ENCODE measurements around the gene AKAP4. TPM values are rescaled to one million over a fixed set of nuclear protein-coding genes. Genes with fewer than 3 reads are reported as not detected.
A peak's percentile ranks its signal among the peaks of the same experiment; 100 is the strongest.

AKAP4 gene
- total RNA-seq = not detected

GRCh38 chrX:50200907-50201306, at the start of gene AKAP4:
Gene AKAP4, minus strand, starts transcription at chrX:50201007. Its CDS starts 118 bp downstream, at chrX:50200889.
- no peaks in the 10 kb centered on the region for H3K36me3 Mint-ChIP-seq
- no peak within 1 kb of the TSS for H3K4me3 Mint-ChIP-seq
- H3K4me1 Mint-ChIP-seq = peaks cover 7% of the 10 kb centered on the region
- H3K27me3 Mint-ChIP-seq = no peaks in the 10 kb centered on the region
- no peak for DNase-seq
- H3K27ac Mint-ChIP-seq = no peak within 1 kb of the TSS
- H3K9me3 Mint-ChIP-seq = no peaks in the 10 kb centered on the region

DNA sequence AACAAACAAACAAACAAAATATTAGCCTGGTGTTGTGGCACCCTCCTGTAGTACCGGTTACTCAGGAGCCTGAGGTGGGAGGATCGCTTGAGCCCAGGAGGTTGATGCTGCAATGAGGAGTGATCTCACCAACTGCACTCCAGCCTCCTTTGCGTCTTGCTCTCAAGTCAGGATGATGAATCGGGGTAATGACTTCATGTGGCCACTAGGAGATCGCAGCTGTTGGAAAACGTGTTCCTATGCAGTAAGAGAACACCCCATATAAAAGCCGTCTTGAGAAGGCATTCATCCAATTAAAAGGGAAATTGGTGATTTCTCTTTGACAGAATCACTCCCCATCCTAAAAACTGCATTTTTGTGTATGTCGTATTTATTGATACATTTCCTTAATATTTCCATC, 10.7 kb upstream of the AKAP4 start:
- Mint-ChIP-seq H3K4me1 (no peaks in the 10 kb centered on the region), H3K4me3 (no peak overlapping the region), H3K36me3 (no peaks in the 10 kb centered on the region), H3K27ac (no peak overlapping the region), H3K9me3 (no peaks in the 10 kb centered on the region), H3K27me3 (no peaks in the 10 kb centered on the region)
- DNase-seq = no peak

DNA sequence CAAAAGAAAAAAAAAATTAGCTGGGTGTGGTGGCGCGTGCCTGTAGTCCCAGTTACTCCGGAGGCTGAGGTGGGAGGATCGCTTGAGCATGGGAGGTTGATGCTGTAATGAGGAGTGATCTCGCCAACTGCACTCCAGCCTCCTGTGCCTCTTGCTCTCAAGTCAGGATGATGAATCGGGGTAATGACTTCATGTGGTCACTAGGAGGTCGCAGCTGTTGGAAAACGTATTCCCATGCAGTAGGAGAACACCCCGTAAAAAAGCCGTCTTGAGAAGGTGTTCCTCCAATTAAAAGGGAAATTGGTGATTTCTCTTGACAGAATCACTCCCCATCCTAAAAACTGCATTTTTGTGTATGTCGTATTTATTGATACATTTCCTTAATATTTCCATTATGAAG, 5.9 kb upstream of the AKAP4 start:
- Mint-ChIP-seq H3K27ac (no peak overlapping the region), H3K36me3 (no peaks in the 10 kb centered on the region), H3K9me3 (no peaks in the 10 kb centered on the region), H3K4me3 (no peak overlapping the region), H3K4me1 (peaks cover 7% of the 10 kb centered on the region), H3K27me3 (no peaks in the 10 kb centered on the region)
- DNase-seq = no peak

DNA sequence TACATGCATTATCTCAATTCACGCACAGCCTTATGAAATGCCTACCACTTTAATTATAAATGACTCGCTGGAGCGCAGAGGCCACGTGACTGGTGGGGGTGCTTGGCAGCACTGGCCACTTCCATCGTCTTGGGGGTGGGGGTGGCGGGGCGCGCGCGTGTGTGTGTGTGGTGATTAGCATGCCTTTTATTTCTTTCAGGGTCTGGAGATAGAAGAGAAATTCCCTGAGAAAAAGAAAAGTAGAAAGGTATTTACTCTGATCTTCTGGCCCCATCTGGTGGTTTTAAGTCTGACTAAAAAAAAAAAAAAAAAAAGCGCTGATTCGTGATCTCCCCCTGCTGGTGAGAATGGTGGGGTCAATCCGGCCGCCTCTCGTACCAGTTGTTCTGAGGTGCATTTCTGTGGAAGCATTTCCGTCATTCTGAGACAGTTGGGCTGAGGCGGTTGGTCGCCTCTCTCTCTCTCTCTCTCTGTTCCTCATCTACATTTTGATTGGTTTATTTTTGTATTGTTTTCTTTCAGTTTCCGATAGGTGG, 3.6 kb upstream of the AKAP4 start, which contains the start of gene CCNB3:
Gene CCNB3 (plus strand): TSS at position 402 of the 536 bp plus-strand sequence. CDS start 80,399 bp downstream, outside the sequence.
- Mint-ChIP-seq H3K27ac (peak within 1 kb of the TSS; percentile 95), H3K9me3 (no peaks in the 10 kb centered on the region), H3K4me1 (peaks cover 7% of the 10 kb centered on the region), H3K4me3 (peak within 1 kb of the TSS; percentile 80), H3K27me3 (no peaks in the 10 kb centered on the region), H3K36me3 (no peaks in the 10 kb centered on the region)
- peak; percentile 61 for DNase-seq

DNA sequence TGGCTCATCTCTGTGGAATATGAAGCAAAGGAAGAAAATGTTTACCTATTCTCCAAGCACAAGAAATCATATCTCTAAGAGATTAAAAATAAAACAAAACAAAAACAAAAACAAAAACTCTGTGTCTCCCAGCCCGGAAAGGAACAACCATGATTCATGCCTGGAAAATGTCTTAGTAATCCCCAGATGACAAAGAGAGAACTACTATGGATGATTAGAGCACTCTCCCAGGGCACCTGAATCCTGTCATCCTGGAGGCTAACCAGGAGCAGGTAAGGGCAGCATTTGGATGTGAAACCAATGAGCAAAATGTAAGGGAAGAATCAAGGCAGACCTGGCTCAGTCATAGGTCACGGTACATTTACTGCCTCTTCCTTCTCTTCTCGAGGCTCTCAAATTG, 1.7 kb upstream of the AKAP4 start:
- Mint-ChIP-seq H3K4me1 (peaks cover 7% of the 10 kb centered on the region), H3K36me3 (no peaks in the 10 kb centered on the region), H3K27me3 (no peaks in the 10 kb centered on the region), H3K27ac (no peak overlapping the region), H3K4me3 (no peak overlapping the region), H3K9me3 (no peaks in the 10 kb centered on the region)
- no peak for DNase-seq

DNA sequence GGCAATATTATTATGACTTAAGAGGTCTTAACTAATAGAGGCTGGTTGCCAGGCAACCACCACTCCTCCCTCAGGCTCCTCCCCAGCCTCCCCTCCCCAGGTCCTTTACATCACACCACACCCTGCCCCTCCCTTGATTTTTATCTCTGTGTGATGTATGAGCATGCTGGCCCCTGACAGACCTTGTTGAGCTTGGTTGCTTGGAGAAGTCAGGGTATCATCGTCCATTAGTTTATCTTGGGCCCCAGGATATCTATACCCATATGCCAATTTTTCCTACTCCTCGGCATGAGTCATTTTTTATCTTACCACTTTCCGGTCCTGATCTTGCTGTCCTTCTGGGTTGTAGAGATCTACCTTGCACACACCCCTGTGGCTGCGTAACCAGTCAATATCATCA, 2.5 kb downstream of the AKAP4 start:
- Mint-ChIP-seq H3K36me3 (no peaks in the 10 kb centered on the region), H3K4me1 (peaks cover under 1% of the 10 kb centered on the region), H3K9me3 (no peaks in the 10 kb centered on the region), H3K27ac (no peak overlapping the region), H3K4me3 (no peak overlapping the region), H3K27me3 (no peaks in the 10 kb centered on the region)
- DNase-seq = no peak

- no peak for DNase-seq
- no peak overlapping the region for H3K27ac Mint-ChIP-seq
These were observed 11.8 kb downstream of the AKAP4 start for GRCh38 chrX:50188859-50189600.

GRCh38 chrX:50183891-50184290, 16.9 kb downstream of the AKAP4 start:
- Mint-ChIP-seq H3K36me3 (no peaks in the 10 kb centered on the region), H3K27ac (no peak overlapping the region), H3K9me3 (no peaks in the 10 kb centered on the region), H3K27me3 (no peaks in the 10 kb centered on the region), H3K4me1 (no peaks in the 10 kb centered on the region), H3K4me3 (no peak overlapping the region)
- no peak for DNase-seq

More at GRCh38 chrX:50188859-50189600, 11.8 kb downstream of the AKAP4 start:
- no peak overlapping the region for H3K4me3 Mint-ChIP-seq
- H3K27me3 Mint-ChIP-seq = peaks cover 5% of the 10 kb centered on the region
- H3K36me3 Mint-ChIP-seq = no peaks in the 10 kb centered on the region
- no peaks in the 10 kb centered on the region for H3K4me1 Mint-ChIP-seq
- H3K9me3 Mint-ChIP-seq = no peaks in the 10 kb centered on the region

GRCh38 chrX:50180073-50180940, 20.5 kb downstream of the AKAP4 start:
- Mint-ChIP-seq H3K4me1 (no peaks in the 10 kb centered on the region), H3K36me3 (no peaks in the 10 kb centered on the region), H3K27ac (no peak overlapping the region), H3K4me3 (no peak overlapping the region), H3K27me3 (no peaks in the 10 kb centered on the region), H3K9me3 (no peaks in the 10 kb centered on the region)
- DNase-seq = no peak

DNA sequence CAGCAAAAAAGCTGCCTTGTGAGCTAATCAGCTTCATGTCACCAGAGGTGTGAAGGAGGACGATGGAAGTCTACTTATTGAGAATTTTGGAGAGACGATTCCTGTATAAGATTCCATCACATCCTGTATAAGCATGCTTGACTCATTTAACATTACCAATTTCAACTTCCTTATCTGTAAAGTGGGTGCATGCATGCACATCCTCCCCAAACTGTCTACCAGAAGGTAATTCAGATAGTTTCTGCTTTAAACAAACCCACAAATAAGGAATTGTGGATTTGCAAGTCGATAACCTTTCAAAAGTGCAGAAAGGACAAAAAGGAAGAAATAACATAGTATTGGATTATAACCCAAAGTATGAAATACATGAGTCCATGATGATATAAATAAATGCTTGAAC, 31.1 kb downstream of the AKAP4 start:
- H3K4me1 Mint-ChIP-seq = peaks cover 8% of the 10 kb centered on the region
- H3K4me3 Mint-ChIP-seq = no peak overlapping the region
- DNase-seq = no peak
- H3K27me3 Mint-ChIP-seq = no peaks in the 10 kb centered on the region
- no peaks in the 10 kb centered on the region for H3K9me3 Mint-ChIP-seq
- no peaks in the 10 kb centered on the region for H3K36me3 Mint-ChIP-seq
- H3K27ac Mint-ChIP-seq = no peak overlapping the region

GRCh38 chrX:50168241-50168687, 32.5 kb downstream of the AKAP4 start:
- H3K27ac Mint-ChIP-seq = no peak overlapping the region
- H3K9me3 Mint-ChIP-seq = no peaks in the 10 kb centered on the region
- no peaks in the 10 kb centered on the region for H3K36me3 Mint-ChIP-seq
- DNase-seq = no peak
- peaks cover 8% of the 10 kb centered on the region for H3K4me1 Mint-ChIP-seq
- no peaks in the 10 kb centered on the region for H3K27me3 Mint-ChIP-seq
- no peak overlapping the region for H3K4me3 Mint-ChIP-seq

DNA sequence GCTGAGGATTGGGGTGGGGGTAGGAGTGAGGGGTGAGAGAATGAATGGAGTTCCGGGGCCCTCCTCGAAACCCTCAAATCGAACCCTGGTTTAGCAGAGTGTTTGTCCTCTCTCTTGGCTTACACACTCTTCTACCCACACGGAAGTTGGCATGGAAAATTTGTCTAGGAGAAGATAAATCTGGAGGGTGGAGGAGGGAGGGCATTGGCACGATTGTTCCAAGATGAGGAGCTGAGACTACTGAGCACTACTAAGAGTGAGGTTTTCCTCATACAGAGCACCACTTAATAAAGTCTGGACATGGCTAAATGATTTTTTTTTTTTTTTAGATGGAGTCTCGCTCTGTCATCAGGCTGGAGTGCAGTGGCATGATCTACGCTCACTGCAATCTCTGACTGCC, 33.4 kb downstream of the AKAP4 start:
- Mint-ChIP-seq H3K36me3 (no peaks in the 10 kb centered on the region), H3K9me3 (no peaks in the 10 kb centered on the region), H3K4me3 (no peak overlapping the region), H3K27ac (no peak overlapping the region), H3K27me3 (no peaks in the 10 kb centered on the region), H3K4me1 (peaks cover 8% of the 10 kb centered on the region)
- DNase-seq = no peak

GRCh38 chrX:50165727-50166126, 35.1 kb downstream of the AKAP4 start:
- H3K9me3 Mint-ChIP-seq = no peaks in the 10 kb centered on the region
- DNase-seq = no peak
- no peaks in the 10 kb centered on the region for H3K36me3 Mint-ChIP-seq
- peaks cover 8% of the 10 kb centered on the region for H3K4me1 Mint-ChIP-seq
- H3K4me3 Mint-ChIP-seq = no peak overlapping the region
- H3K27ac Mint-ChIP-seq = no peak overlapping the region
- no peaks in the 10 kb centered on the region for H3K27me3 Mint-ChIP-seq

DNA sequence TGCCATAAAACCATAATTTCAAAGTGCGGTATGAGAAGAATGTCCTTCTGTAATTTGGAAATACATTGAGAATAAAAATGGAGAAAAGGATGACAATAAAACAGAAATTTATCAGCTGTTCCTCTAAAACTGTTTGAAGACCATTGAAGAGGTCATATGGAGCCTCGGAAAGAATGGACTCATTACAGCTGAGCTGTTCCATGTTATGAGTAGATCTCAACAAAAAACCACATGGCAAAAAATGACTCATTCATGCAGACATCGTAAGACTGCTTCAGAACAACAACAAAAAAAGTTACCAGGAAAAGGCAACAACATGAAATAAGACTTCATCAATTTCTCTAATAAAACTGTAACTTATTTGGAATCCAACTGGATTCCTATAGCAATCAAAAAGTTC, 39.7 kb downstream of the AKAP4 start:
- DNase-seq = no peak
- H3K4me3 Mint-ChIP-seq = no peak overlapping the region

DNA sequence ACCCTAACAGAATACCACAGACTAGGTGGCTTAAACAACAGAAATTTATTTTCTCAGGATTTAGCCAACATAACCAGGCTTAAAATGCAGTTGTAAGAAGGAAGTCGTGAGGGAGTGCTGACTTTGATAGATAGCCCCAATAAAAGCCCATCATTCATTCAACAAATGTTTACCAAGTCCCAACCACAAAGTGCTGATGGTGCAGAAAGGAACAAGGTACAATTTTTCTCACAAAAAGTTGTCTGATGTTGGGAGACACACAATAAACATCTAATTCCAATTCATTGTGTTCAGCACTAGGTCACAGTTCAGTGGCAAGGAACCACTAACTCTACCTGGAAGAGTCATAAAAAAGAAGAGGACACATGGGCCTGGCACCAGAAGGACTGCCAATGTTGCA, 42.2 kb downstream of the AKAP4 start:
- H3K36me3 Mint-ChIP-seq = no peaks in the 10 kb centered on the region
- no peaks in the 10 kb centered on the region for H3K27me3 Mint-ChIP-seq
- DNase-seq = no peak
- H3K27ac Mint-ChIP-seq = no peak overlapping the region
- no peaks in the 10 kb centered on the region for H3K9me3 Mint-ChIP-seq
- no peaks in the 10 kb centered on the region for H3K4me1 Mint-ChIP-seq
- no peak overlapping the region for H3K4me3 Mint-ChIP-seq

More for the DNA sequence above, 39.7 kb downstream of the AKAP4 start:
- H3K4me1 Mint-ChIP-seq = no peaks in the 10 kb centered on the region
- H3K27ac Mint-ChIP-seq = no peak overlapping the region
- H3K27me3 Mint-ChIP-seq = no peaks in the 10 kb centered on the region
- no peaks in the 10 kb centered on the region for H3K36me3 Mint-ChIP-seq
- H3K9me3 Mint-ChIP-seq = no peaks in the 10 kb centered on the region

All from activated naive CD8-positive, alpha-beta T cell treated with anti-CD3 and anti-CD28 coated beads for 36 hours (primary cell).